Measurements from ENCODE around the gene ZIC2. TPM values are rescaled to one million over a fixed set of nuclear protein-coding genes. Genes with fewer than 3 reads are reported as not detected.
A peak's percentile ranks its signal among the peaks of the same experiment; 100 is the strongest.

The ZIC2 gene
- total RNA-seq, 1 experiment from 2014 or later = 0.56 TPM

DNA sequence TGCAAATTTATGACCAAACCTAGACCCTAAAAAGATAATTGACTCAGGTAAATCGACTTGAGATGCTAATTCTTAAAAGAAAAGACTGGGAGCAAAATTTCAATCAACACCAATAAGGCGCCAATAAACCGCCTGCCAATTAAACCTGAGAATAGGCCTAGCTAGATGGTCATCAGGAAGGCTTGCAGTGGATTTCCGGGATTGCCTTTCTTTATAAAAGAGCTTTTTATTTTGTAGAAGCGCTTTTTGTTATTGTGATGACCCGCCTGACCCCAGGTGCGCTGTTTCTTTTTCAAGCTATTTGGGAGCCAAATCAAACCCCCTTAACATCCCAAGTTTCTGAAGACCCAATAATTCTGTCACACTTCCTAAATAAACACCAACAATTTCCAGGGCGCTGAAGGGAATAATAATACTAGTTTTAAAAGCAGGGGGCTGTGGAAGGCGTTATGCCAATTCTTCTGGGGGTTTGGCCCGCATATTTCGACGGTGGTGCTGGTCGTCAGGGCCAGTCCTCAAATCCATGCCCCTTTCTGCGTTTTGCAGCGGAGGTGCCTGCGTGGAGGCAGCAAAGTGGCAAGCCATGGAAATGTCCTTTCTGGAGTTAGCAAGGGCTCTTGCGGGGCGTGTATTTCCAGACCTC lies 7.2 kb upstream of the ZIC2 start:
- no peak for DNase-seq (ENCODE audit: low spot score)

DNA sequence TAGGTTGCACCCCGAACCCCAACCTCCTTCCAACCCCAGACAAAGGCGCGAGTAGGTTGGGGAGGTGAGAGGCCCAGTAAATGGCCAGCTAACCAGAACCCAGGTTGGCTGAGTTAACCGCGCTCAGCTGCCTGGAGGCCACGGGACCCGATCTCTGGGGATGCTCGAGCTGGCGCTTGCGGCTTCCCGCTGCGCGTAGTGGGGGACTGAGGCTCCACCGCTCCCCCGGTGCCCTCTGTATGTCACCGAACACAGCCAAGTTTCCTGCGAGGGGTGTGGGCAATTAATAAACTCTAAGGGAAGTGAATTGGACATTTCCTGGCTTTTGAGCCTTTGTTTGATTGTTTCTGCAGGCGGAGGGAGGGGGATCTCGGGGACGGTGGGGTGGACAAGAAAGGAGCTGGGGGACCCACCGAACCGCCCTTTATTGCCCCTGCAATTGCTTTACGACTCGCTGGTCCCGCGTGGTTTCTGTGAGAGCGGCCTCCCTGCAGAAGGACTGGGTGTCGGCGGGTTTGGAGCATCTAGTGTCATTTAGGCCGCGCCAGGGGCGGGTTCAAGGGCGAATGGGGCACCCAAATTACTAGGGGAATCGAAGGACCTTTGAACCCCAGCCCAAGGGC lies 6.5 kb upstream of the ZIC2 start:
- DNase-seq (ENCODE audit: low spot score) = no peak

DNA sequence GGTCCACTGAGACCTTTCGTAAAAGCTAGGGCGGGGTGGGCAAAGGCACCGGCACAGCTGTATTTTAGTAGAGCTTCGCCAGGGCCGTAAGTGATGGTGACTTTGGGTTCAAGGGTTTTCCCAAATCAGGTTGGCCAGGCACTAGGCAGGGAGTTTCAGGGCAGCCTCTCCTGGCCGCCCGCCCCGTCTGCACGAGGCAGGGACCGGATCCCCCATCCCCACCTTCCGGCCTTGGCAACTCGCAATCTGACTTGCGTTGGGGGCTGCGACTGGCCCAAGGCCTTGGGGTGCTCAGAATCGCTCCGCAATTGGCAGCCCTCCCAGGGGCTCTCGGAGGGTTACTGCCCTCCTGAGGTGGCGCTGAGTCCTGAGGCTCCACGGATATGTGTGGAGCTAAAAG lies 6.0 kb upstream of the ZIC2 start:
- no peak for DNase-seq (ENCODE audit: low spot score)

DNA sequence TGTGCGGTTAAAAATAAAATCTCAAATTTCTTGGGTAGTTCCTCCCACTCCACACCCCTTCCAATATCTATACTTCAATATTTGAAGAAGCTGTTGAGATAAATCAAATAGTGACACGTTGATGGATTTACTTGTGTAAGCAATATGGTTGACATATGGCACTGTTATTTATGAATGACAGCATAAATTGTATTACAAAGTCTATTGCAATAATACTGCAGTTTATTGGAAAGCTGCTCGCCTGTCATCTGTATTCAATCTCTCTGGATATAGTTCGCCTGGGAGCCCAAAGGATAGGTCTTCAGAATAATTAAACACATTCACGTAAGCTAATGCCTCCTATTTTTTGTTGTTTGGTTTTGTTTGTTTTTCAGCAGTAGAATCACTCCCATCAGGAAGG lies 5.0 kb upstream of the ZIC2 start:
- DNase-seq (ENCODE audit: low spot score) = no peak

DNA sequence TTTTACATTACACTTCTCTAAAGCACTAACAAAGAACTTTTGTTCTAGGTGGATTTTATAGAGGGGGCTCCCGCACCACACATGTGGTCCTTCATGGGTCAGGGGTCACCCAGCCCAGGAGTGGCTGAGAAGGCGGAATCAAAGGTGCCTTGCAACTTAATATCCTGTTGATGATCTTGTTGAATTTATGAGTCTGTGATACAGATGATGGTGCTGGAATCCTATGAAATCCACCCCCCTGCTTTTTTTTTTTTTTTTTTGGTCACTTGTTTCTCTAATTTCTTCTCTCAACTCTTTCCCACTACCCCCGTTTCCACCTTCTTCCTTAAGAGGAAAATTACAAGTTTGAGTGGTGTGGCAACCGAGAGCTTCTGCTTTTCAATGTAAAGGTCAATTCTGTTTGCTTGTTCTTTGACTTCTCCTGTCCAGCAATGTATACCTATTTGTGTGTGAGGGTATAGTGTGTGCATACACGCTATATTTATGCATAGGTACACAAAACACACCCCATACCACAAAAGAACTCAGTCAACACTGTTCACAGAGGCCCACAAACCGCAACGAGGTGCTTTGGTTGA lies 4.2 kb upstream of the ZIC2 start:
- DNase-seq (ENCODE audit: low spot score) = no peak

DNA sequence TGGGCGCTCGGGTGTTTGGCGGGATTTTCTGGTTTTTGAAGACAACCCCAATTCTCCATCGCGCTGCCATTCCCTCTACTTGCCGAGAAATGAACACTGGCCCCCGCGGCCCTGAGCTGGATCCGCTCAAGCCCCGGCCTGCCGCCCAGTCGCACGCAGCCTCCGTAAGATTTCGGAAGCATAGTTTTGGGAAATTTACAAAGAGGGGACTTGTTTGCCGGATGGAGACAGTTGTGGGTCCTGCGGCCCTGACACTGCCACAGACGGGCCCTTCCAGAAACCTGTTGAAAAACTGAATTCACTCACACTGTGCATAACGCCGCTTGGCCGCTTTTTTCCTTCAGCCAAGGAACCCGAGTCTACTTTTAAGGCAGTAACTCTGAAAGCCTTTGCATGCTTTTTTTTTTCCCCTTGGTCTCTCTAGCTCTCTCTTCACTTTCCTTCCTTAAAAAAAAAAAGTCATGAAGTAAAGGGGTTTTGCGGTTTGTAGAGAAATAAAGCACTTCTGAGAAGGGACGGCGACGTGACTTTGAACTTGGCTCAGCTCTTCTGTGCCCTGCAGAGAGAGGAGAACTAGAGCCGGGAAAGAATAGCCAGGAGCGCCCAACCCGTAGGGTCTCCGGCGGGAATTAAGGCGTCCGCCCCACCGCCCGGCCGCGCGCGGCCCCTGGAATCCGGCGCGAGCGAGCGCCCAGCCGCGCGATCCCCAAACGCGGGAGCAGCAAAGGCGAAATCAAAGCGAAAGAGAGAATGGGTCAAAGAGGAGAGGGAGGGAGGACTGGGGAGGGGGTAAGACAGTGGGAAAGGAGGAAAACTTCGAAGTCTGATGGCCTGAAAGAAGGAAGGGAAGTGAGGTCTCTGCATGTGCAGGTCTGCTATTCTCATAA lies 3.4 kb upstream of the ZIC2 start:
- no peak for DNase-seq (ENCODE audit: low spot score)

DNA sequence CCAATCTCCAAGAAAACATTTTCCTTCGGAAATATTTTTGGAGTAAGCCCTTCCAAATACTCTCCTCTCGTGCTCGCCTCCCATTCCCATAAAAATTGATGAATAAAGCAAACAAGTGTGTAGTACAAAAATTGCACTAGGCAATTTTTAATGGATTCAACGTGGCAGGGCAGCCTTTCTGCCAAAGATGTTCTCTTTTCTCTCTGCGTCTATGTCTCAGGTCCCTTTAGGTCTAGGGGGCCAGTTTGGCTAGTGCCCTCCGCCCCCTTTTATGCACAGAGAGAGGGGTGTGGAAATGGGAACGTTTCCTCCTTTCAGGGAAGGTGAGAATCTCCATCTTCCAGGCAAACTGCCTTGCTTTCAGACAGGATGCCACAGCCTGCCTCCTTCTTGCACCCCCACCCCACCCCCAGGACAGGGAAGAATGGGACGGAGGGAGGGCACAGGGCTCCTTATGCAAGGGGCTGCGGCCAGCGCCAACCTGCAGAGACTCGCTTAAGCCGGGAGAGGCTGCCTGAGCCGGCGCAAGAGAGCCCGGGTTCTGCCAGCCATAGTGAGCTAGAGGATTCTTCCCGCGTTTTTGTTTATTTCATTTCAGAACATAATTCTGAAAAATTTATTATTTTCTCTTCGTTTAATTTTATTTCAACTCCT lies 2.7 kb upstream of the ZIC2 start:
- no peak for DNase-seq (ENCODE audit: low spot score)

DNA sequence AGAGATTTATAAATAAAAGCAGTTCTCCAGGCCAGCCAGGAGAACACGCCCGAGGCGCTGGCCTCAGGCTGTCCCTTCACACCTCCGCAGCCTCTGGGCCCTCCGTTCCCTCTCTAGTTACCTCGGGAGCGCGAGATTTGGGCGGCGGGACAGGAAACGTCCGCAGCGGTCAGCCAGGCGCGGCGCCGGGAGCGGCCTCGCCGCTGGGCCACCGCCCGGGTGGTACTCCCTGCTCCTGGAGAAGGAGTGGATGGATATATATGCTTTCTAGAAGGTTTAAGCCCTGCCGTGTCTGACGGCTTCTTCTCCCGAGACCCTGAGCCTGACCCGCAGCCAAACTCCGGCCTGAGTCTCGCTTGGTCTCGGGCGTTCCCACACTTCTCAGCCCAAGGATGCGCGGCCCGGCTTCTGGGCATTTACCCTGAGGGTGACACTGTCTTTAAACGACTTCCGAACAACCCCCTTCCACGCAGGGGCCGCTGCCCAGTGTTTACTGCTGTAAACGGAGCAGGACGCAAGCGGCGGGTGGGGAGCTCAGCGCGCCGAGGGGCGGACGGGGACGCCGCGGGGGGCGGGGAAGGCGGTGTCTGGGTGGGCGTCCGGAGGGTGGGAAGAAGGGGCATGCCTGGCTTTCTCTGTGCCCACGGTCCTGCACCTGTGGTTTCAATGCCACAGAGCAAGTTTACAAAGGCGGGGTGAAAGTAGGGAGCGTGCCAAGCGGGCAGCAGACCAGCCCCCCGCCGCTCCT lies 2.0 kb upstream of the ZIC2 start:
- DNase-seq (ENCODE audit: low spot score) = no peak

DNA sequence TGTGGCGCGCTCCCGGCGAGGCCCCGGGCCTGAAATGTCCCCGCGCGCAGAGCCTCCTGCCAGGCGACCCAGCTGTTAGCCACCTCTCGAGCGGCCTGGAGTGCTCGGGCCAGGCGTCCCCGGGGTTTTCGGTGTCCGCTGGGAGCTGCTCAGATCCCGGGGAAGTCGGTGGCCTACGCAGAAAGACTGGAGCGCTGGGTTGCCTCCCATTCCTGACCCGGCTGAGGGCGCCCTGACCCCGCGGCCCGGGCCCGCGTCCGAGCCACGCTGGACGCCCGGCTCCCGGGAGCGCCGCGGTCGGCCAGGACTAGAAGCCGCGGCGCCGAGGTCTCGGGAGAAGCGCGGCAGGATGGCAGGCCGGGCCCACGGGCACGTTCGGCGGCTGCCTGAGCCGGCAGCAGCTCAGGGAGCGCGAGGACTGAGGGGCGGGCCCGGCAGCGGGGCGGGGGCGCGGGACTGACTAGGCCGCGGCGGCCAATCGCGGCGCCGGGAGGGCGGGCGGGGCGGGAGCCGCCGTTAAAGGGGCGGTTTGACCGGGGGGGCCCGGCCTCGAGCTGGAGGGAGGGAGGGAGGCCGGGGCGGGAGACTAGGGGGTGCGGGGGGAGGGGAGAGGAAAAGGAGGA lies 1.3 kb upstream of the ZIC2 start:
- peak; percentile 43 for DNase-seq (ENCODE audit: low spot score)

DNA sequence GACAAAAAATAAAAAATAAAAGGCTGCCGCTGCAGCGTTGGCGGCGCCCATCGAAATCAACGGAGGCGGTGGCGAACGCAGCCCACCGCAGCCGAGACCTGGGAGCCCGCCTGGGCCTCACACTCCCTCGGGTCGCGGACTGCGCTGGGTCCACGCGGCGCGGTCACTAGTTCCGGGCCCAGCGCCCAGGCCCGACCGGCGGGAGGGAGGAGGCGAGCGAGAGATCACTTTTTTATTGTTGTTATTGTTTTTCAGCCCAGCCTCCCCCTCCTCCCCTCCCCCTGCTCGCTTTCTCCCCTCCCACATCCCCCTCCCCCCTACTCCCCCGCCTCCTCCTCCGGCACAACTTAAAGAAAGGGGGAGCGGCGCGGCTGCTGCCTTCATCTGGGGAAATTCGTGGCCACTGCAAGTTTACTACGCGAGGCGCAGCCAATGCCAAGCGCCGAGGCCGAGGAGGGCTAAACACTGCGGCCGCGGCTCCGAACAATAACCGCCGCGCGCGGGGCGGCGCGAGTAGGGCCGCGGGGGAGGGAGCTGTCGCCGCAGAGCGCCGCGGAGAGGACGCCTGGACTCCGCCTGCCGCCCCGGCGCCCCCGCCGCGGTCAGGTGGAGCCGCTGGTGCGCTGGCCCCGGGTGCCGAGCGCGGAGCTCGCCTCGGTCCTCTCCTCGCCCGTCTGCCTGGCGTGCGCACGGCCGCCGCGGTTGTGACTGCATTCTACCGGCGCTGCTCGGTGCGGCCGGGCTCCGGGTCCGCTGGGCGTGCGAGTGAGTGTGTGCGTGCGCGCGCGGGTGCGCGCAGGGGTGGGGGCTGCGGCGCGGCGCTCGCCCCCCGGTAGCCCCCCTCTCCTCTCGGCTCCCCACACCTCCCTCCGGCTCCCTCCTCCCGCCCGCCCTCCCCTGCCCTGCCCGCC lies 505 bp upstream of the ZIC2 start:
- DNase-seq (ENCODE audit: low spot score) = peak; percentile 71

DNA sequence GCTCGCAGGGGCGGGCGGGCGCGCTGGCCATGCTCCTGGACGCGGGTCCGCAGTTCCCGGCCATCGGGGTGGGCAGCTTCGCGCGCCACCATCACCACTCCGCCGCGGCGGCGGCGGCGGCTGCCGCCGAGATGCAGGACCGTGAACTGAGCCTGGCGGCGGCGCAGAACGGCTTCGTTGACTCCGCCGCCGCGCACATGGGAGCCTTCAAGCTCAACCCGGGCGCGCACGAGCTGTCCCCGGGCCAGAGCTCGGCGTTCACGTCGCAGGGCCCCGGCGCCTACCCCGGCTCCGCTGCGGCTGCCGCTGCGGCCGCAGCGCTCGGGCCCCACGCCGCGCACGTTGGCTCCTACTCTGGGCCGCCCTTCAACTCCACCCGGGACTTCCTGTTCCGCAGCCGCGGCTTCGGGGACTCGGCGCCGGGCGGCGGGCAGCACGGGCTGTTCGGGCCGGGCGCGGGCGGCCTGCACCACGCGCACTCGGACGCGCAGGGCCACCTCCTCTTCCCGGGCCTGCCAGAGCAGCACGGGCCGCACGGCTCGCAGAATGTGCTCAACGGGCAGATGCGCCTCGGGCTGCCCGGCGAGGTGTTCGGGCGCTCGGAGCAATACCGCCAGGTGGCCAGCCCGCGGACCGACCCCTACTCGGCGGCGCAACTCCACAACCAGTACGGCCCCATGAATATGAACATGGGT lies 599 bp downstream of the ZIC2 start:
- DNase-seq (ENCODE audit: low spot score) = no peak

DNA sequence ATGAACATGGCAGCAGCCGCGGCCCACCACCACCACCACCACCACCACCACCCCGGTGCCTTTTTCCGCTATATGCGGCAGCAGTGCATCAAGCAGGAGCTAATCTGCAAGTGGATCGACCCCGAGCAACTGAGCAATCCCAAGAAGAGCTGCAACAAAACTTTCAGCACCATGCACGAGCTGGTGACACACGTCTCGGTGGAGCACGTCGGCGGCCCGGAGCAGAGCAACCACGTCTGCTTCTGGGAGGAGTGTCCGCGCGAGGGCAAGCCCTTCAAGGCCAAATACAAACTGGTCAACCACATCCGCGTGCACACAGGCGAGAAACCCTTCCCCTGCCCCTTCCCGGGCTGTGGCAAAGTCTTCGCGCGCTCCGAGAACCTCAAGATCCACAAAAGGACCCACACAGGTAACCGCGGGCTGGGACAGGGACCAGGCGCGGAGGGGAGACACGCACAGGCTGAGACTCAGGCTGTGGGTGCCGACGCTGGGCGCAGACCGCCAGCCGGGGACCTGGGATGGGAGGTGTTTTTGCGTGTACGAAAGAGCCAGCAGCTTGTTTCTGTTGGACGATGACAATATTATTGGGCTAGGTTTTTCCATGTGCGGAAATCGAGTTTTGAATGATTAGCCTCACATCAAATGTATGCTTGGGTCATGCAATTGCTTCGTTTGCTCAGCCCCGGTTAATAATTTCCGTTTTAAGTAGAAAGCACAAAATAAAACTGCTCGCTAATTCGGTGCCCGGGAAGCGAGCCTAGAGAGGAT lies 1.3 kb downstream of the ZIC2 start:
- no peak for DNase-seq (ENCODE audit: low spot score)

DNA sequence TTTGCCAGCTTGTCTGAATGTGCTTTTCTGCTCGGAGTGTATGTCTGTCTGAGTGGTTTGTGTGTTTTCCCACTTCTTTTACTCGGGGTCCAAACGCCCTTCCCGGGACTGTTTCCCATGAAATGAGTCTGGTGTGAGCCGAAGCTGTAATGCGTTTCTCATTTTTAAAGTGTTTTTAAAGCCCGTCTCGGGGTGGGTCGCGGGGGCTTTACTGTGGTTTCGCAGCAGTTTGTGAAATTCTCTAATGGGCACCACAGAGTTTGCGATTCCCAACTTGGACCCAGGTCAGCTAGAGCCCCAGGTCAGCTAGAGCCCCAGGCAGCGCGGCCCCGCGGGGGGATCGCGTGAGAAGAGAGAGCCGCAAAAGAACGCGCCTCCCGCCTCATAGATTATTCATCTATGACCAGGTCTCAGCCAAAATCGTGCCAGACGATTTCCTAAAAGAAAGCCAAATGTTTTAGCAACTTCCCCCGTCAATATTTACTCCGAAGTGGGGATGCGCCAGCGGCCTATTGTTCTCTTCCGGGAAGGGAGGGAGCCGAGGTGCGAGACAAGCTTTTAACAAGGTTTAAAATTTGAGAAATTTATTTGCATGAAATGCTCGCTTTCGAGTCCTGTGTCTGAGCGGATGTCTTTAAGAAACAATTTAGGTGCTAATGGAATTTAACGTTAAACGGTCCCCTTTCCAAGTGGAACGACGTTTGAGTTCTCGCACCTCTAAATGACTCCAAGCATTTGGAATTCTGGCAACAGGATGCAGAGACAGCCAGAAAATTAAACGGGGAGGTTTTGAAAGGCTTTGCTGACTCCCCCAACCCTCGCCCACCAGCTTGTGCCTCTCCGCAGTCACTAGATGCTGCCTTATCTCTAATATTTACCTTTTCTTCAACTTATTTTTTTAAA lies 2.2 kb downstream of the ZIC2 start:
- no peak for DNase-seq (ENCODE audit: low spot score)

DNA sequence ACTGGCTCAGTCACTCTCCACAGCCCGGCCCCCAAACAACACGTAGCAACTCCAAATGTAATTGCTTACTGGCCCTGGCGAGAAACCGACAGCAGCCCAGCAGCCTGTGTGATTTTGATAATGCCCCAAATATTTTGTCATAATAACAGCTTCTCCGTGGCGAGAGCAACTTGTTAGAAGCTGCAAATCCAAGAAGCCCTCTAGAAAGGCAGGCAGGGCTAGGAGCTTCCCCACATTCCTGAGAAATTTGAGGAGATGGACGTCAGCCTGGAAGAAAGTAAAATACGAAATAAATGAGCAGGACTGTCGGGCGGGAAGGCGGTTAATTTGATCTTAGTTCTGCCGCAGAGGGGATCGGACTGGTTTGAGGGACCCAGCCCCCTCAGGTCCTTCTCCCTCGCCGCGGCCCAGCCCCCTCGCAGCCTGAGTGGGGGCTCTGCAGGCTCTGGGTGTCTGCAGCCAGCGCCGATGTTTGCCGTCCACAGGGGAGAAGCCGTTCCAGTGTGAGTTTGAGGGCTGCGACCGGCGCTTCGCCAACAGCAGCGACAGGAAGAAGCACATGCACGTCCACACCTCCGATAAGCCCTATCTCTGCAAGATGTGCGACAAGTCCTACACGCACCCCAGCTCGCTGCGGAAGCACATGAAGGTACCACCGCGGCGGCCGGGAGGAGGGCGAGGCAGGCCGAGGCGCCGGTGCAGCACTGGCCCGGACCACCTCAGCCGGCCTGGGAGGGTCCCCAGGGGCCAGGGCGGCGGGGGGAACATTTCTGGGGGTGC lies 3.1 kb downstream of the ZIC2 start:
- peak; percentile 16 for DNase-seq (ENCODE audit: low spot score)

DNA sequence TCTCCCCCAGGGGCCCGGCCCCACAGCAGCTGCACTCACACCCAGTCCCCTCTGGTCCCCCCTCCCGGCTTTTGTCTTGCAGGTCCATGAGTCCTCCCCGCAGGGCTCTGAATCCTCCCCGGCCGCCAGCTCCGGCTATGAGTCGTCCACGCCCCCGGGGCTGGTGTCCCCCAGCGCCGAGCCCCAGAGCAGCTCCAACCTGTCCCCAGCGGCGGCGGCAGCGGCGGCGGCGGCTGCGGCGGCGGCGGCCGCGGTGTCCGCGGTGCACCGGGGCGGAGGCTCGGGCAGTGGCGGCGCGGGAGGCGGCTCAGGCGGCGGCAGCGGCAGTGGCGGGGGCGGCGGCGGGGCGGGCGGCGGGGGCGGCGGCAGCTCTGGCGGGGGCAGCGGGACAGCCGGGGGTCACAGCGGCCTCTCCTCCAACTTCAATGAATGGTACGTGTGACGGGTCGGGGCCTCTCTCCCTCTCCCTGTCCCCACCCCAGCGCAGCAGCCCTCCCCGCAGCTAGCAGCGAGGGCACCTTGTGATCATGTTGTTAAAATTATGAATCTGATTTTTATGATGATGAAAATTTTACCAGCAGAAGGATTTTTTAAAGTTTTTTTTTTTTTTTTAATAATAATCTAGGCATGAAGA lies 3.8 kb downstream of the ZIC2 start:
- no peak for DNase-seq (ENCODE audit: low spot score)
